Neural progenitor cell (in vitro differentiated cells): Measurements from ENCODE around the gene SLC5A3. TPM values are rescaled to one million over a fixed set of nuclear protein-coding genes. Genes with fewer than 3 reads are reported as not detected.

Source experiments
- DNase-seq: peaks from one replicate; pipeline ENCODE4 v3.0.0-alpha.2; 2016; ENCODE audit warnings: low spot score
- H2AFZ ChIP-seq: fragments of 200-600 bp; sonication (generic); replicated peaks from 2 replicates; pipeline ENCODE4 v1.6.1; 2016; ENCODE audit warnings: antibody characterized with exemption
- H3F3A ChIP-seq: fragments of 200-600 bp; sonication (generic); 2 replicates; pipeline ENCODE4 v1.6.1; 2016; ENCODE audit warnings: antibody characterized with exemption, low read depth
- H3K27ac ChIP-seq: fragments of 200-600 bp; sonication (generic); 2 replicates; pipeline ENCODE4 v1.5.1; 2016; ENCODE audit warnings: mild to moderate bottlenecking
- H3K27me3 ChIP-seq: fragments of 200-600 bp; sonication (generic); 2 replicates; pipeline ENCODE4 v1.6.1; 2016; ENCODE audit warnings: mild to moderate bottlenecking, moderate library complexity
- H3K36me3 ChIP-seq: fragments of 200-600 bp; sonication (generic); 2 replicates; pipeline ENCODE4 v1.5.1; 2016
- H3K4me1 ChIP-seq: fragments of 200-600 bp; sonication (generic); 2 replicates; pipeline ENCODE4 v1.6.1; 2016; ENCODE audit warnings: mixed run types
- H3K4me2 ChIP-seq: fragments of 200-600 bp; sonication (generic); 2 replicates; pipeline ENCODE4 v1.6.1; 2016
- H3K4me3 ChIP-seq: fragments of 200-600 bp; sonication (generic); 2 replicates; pipeline ENCODE4 v1.5.1; 2016
- H3K79me2 ChIP-seq: fragments of 200-600 bp; sonication (generic); 2 replicates; pipeline ENCODE4 v1.6.1; 2016; ENCODE audit warnings: low read depth
- H3K9ac ChIP-seq: fragments of 200-600 bp; sonication (generic); 2 replicates; pipeline ENCODE4 v1.6.1; 2016
- H3K9me3 ChIP-seq: fragments of 200-600 bp; sonication (generic); 2 replicates; pipeline ENCODE4 v1.5.1; 2016; ENCODE audit warnings: low read depth
- H4K20me1 ChIP-seq: fragments of 200-600 bp; sonication (generic); 2 replicates; pipeline ENCODE4 v1.6.1; 2016; ENCODE audit warnings: low read depth
- H3K27ac Mint-ChIP-seq: 3 replicates; pipeline ENCODE4 v1.8.0; 2021; ENCODE audit warnings: mixed read lengths
- H3K27me3 Mint-ChIP-seq: 2 replicates; pipeline ENCODE4 v1.8.0; 2022; ENCODE audit warnings: low read depth, mild to moderate bottlenecking, inconsistent platforms, moderate library complexity, mixed read lengths; ENCODE audit not compliant: insufficient read depth
- H3K36me3 Mint-ChIP-seq: 3 replicates; pipeline ENCODE4 v1.8.0; 2021; ENCODE audit warnings: mixed read lengths
- H3K4me1 Mint-ChIP-seq: 3 replicates; pipeline ENCODE4 v1.8.0; 2021; ENCODE audit warnings: mixed read lengths
- H3K4me3 Mint-ChIP-seq: 3 replicates; pipeline ENCODE4 v1.8.0; 2021; ENCODE audit warnings: mild to moderate bottlenecking, moderate library complexity, mixed read lengths
- H3K9me3 Mint-ChIP-seq: 3 replicates; pipeline ENCODE4 v1.8.0; 2020; ENCODE audit warnings: mixed read lengths
- CTCF ChIP-seq: fragments of 200-600 bp; sonication (generic); IDR thresholded peaks from 2 replicates; pipeline ENCODE4 v1.5.1; 2017; ENCODE audit warnings: antibody characterized with exemption, mild to moderate bottlenecking
- EZH2 ChIP-seq: fragments of 200-600 bp; sonication (generic); IDR thresholded peaks from 2 replicates; pipeline ENCODE4 v1.6.1; 2017; ENCODE audit warnings: antibody characterized with exemption, mild to moderate bottlenecking, moderate library complexity
- EZH2phosphoT487 ChIP-seq: fragments of 200-600 bp; sonication (generic); IDR thresholded peaks from 2 replicates; pipeline ENCODE4 v1.6.1; 2017; ENCODE audit warnings: antibody characterized with exemption
- total RNA-seq: library from RNA; depleted of rRNA; stranded (reverse); fragments of >200 nt; gene quantifications from 2 replicates; pipeline ENCODE4 v1.2.3, GENCODE V29; 2015; ENCODE audit warnings: low replicate concordance

The SLC5A3 gene
- total RNA-seq, 1 donor from 2014 or later = 44.3 TPM

GRCh38 chr21:34113842-34114241 lies 40.5 kb downstream of the SLC5A3 start:
- Histone ChIP-seq H3K9me3 (no peaks in the 10 kb centered on the region), H3K4me2 (peak overlapping the region; percentile 29), H2AFZ (no peak overlapping the region), H3K4me3 (no peak overlapping the region), H4K20me1 (peaks cover 51% of the 10 kb centered on the region), H3K9ac (no peak overlapping the region), H3K4me1 (peaks cover 42% of the 10 kb centered on the region), H3K36me3 (peaks cover 16% of the 10 kb centered on the region), H3K79me2 (peaks cover 100% of the 10 kb centered on the region), H3F3A (peaks cover 2% of the 10 kb centered on the region), H3K27me3 (no peaks in the 10 kb centered on the region), H3K27ac (no peak overlapping the region)
- H3K9me3 Mint-ChIP-seq = peaks cover 22% of the 10 kb centered on the region
- H3K27ac Mint-ChIP-seq = no peak overlapping the region
- peaks cover 61% of the 10 kb centered on the region for H3K36me3 Mint-ChIP-seq
- peak overlapping the region; percentile 43 for H3K4me3 Mint-ChIP-seq
- H3K4me1 Mint-ChIP-seq = peaks cover 34% of the 10 kb centered on the region
- no peak for DNase-seq
- TF ChIP-seq EZH2 (no peak), EZH2phosphoT487 (no peak), CTCF (no peak)
- H3K27me3 Mint-ChIP-seq = peaks cover 5% of the 10 kb centered on the region

- Mint-ChIP-seq H3K9me3 (peaks cover 21% of the 10 kb centered on the region), H3K36me3 (peaks cover 58% of the 10 kb centered on the region), H3K27ac (no peak overlapping the region), H3K4me1 (peaks cover 34% of the 10 kb centered on the region), H3K27me3 (peaks cover 5% of the 10 kb centered on the region), H3K4me3 (no peak overlapping the region)
- H3K4me2 ChIP-seq = no peak overlapping the region
- no peaks in the 10 kb centered on the region for H3K27me3 ChIP-seq
- peaks cover 16% of the 10 kb centered on the region for H3K36me3 ChIP-seq
- H3K4me1 ChIP-seq = peaks cover 30% of the 10 kb centered on the region
- H3K9ac ChIP-seq = no peak overlapping the region
- peaks cover 2% of the 10 kb centered on the region for H3F3A ChIP-seq
- no peaks in the 10 kb centered on the region for H3K9me3 ChIP-seq
- TF ChIP-seq EZH2phosphoT487 = no peak
- no peak for TF ChIP-seq EZH2
- TF ChIP-seq CTCF = no peak
- no peak for DNase-seq
- H3K79me2 ChIP-seq = peaks cover 100% of the 10 kb centered on the region
- no peak overlapping the region for H2AFZ ChIP-seq
- H3K4me3 ChIP-seq = no peak overlapping the region
- no peak overlapping the region for H3K27ac ChIP-seq
- peaks cover 48% of the 10 kb centered on the region for H4K20me1 ChIP-seq
Observed at GRCh38 chr21:34115160-34115559, 41.8 kb downstream of the SLC5A3 start.

GRCh38 chr21:34116569-34116968 lies 43.2 kb downstream of the SLC5A3 start:
- H3K4me3 ChIP-seq = no peak overlapping the region
- no peak overlapping the region for H3K27ac ChIP-seq
- TF ChIP-seq CTCF = no peak
- no peak for TF ChIP-seq EZH2phosphoT487
- no peak for TF ChIP-seq EZH2
- H3K4me2 ChIP-seq = no peak overlapping the region
- H3K27ac Mint-ChIP-seq = peak overlapping the region; percentile 36
- H3K9ac ChIP-seq = no peak overlapping the region
- H3K36me3 ChIP-seq = peaks cover 16% of the 10 kb centered on the region
- peaks cover 46% of the 10 kb centered on the region for H4K20me1 ChIP-seq
- peaks cover 19% of the 10 kb centered on the region for H3K4me1 ChIP-seq
- H3K27me3 Mint-ChIP-seq = peaks cover 5% of the 10 kb centered on the region
- no peaks in the 10 kb centered on the region for H3K9me3 ChIP-seq
- peaks cover 63% of the 10 kb centered on the region for H3K36me3 Mint-ChIP-seq
- H3F3A ChIP-seq = peaks cover 2% of the 10 kb centered on the region
- peaks cover 24% of the 10 kb centered on the region for H3K9me3 Mint-ChIP-seq
- H3K79me2 ChIP-seq = peaks cover 100% of the 10 kb centered on the region
- no peak for DNase-seq
- H3K27me3 ChIP-seq = no peaks in the 10 kb centered on the region
- peaks cover 29% of the 10 kb centered on the region for H3K4me1 Mint-ChIP-seq
- H3K4me3 Mint-ChIP-seq = no peak overlapping the region
- H2AFZ ChIP-seq = no peak overlapping the region
